BJ (cell line): ENCODE measurements around the gene ITGA11. TPM values are rescaled to one million over a fixed set of nuclear protein-coding genes. Genes with fewer than 3 reads are reported as not detected.
A peak's percentile ranks its signal among the peaks of the same experiment; 100 is the strongest.

Experiments used
- CTCF ChIA-PET: fragments of 350-600 bp; formaldehyde crosslinking; extraction: SDS; loops from one replicate; lab custom pipeline; 2021; ENCODE audit warnings: antibody characterized with exemption, inconsistent platforms; lab: Yijun Ruan, JAX
- POLR2A ChIA-PET: fragments of 300-600 bp; sonication (Branson Sonifier 250); formaldehyde crosslinking; extraction: SDS; loops from one replicate; lab custom pipeline; 2021; ENCODE audit warnings: antibody characterized with exemption; lab: Charles Lee
- DNase-seq: peaks from one replicate; pipeline ENCODE4 v3.0.0-alpha.2; 2011; ENCODE audit warnings: low read depth
- H3K27me3 ChIP-seq: 2 replicates; pipeline ENCODE4 v1.6.0; 2011; ENCODE audit warnings: low read length; ENCODE audit not compliant: control insufficient read depth, insufficient read depth
- H3K36me3 ChIP-seq: 2 replicates; pipeline ENCODE4 v1.5.1; 2011; ENCODE audit warnings: low read length; ENCODE audit not compliant: control insufficient read depth, insufficient read depth
- H3K4me3 ChIP-seq: 2 replicates; pipeline ENCODE4 v1.5.1; 2011; ENCODE audit warnings: low read depth, mild to moderate bottlenecking, control low read depth, low read length
- polyA plus RNA-seq: library from polyadenylated mRNA; depleted of rRNA; stranded (reverse); fragments of >200 nt; gene quantifications from 2 replicates; pipeline ENCODE4 v1.2.3, GENCODE V29; 2011
- TF ChIP-seq, protein P1 (sequence below): IDR thresholded peaks from 2 replicates; pipeline ENCODE4 v1.5.1; 2011; ENCODE audit warnings: low read depth, mild to moderate bottlenecking, control low read depth, inconsistent platforms, low read length, moderate library complexity; ENCODE audit not compliant: insufficient read depth

Gene ITGA11
- polyA plus RNA-seq, 1 experiment: 72.7 TPM

GRCh38 chr15:68375191-68375631, 56.8 kb downstream of the ITGA11 start:
- POLR2A ChIA-PET: no interaction called here
- Histone ChIP-seq H3K36me3 (no peaks in the 10 kb centered on the region), H3K4me3 (no peak overlapping the region), H3K27me3 (no peaks in the 10 kb centered on the region)
- CTCF ChIA-PET: interaction anchor here (0.6 kb wide), 1 partner anchor 11 kb away, joined by 3 read pairs; no protein-coding TSS in a partner anchor
- TF ChIP-seq, protein P1, sequence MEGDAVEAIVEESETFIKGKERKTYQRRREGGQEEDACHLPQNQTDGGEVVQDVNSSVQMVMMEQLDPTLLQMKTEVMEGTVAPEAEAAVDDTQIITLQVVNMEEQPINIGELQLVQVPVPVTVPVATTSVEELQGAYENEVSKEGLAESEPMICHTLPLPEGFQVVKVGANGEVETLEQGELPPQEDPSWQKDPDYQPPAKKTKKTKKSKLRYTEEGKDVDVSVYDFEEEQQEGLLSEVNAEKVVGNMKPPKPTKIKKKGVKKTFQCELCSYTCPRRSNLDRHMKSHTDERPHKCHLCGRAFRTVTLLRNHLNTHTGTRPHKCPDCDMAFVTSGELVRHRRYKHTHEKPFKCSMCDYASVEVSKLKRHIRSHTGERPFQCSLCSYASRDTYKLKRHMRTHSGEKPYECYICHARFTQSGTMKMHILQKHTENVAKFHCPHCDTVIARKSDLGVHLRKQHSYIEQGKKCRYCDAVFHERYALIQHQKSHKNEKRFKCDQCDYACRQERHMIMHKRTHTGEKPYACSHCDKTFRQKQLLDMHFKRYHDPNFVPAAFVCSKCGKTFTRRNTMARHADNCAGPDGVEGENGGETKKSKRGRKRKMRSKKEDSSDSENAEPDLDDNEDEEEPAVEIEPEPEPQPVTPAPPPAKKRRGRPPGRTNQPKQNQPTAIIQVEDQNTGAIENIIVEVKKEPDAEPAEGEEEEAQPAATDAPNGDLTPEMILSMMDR: no peak
- no peak for DNase-seq

GRCh38 chr15:68374168-68374745, 57.7 kb downstream of the ITGA11 start:
- CTCF ChIA-PET: interaction anchor here (0.6 to 0.9 kb wide), 3 partner anchors 9 to 13 kb away, joined by 3 read pairs; no protein-coding TSS in a partner anchor
- no peak for DNase-seq
- POLR2A ChIA-PET: no interaction called here
- Histone ChIP-seq H3K36me3 (no peaks in the 10 kb centered on the region), H3K27me3 (no peaks in the 10 kb centered on the region), H3K4me3 (no peak overlapping the region)
- TF ChIP-seq, protein P1: no peak

- Histone ChIP-seq H3K36me3 (no peaks in the 10 kb centered on the region; the same call in 1 of the 2 replicates), H3K27me3 (no peaks in the 10 kb centered on the region), H3K4me3 (no peak overlapping the region)
- TF ChIP-seq, protein P1: no peak
- ChIA-PET POLR2A (no interaction called here), CTCF (interaction anchor here (1.4 kb wide), 1 partner anchor 66 kb away, joined by 6 read pairs; no protein-coding TSS in a partner anchor)
- no peak for DNase-seq
Measured at GRCh38 chr15:68373028-68373427, 58.9 kb downstream of the ITGA11 start.

GRCh38 chr15:68372291-68372811, 59.6 kb downstream of the ITGA11 start:
- Histone ChIP-seq H3K36me3 (no peaks in the 10 kb centered on the region; the same call in 1 of the 2 replicates), H3K4me3 (no peak overlapping the region), H3K27me3 (no peaks in the 10 kb centered on the region)
- POLR2A ChIA-PET: no interaction called here
- no peak for DNase-seq
- TF ChIP-seq, protein P1: peak; percentile 51
- CTCF ChIA-PET: interaction anchor here (0.6 to 1.4 kb wide), 2 partner anchors 65 to 492 kb away, joined by 3 to 6 read pairs; no protein-coding TSS in a partner anchor

- no peak for DNase-seq
- POLR2A ChIA-PET: no interaction called here
- CTCF ChIA-PET: no interaction called here
Measured at GRCh38 chr15:68371851-68372250, 60.1 kb downstream of the ITGA11 start.

More at GRCh38 chr15:68371851-68372250, 60.1 kb downstream of the ITGA11 start:
- no peaks in the 10 kb centered on the region; the same call in 1 of the 2 replicates for H3K36me3 ChIP-seq
- TF ChIP-seq, protein P1: no peak
- H3K4me3 ChIP-seq: no peak overlapping the region
- no peaks in the 10 kb centered on the region for H3K27me3 ChIP-seq
